Pulmonary artery endothelial cell (primary cell): ENCODE measurements around the gene TESK1. TPM values are rescaled to one million over a fixed set of nuclear protein-coding genes. Genes with fewer than 3 reads are reported as not detected.
"Not testable (repeated sequence)": the region's sequence is repeated elsewhere in the genome, so short reads cannot be mapped to it uniquely, and the experiment has no call there.

ENCODE experiments used
- DNase-seq: peaks from one replicate; pipeline ENCODE4 v3.0.0-alpha.2; 2011; ENCODE audit warnings: low read depth, low spot score
- total RNA-seq: library from RNA; depleted of rRNA; stranded (reverse); fragments of >200 nt; gene quantifications from 2 replicates; pipeline ENCODE4 v1.2.3, GENCODE V29; 2014

The TESK1 gene
- total RNA-seq, 1 donor from 2014 or later = 4.3 TPM

DNA sequence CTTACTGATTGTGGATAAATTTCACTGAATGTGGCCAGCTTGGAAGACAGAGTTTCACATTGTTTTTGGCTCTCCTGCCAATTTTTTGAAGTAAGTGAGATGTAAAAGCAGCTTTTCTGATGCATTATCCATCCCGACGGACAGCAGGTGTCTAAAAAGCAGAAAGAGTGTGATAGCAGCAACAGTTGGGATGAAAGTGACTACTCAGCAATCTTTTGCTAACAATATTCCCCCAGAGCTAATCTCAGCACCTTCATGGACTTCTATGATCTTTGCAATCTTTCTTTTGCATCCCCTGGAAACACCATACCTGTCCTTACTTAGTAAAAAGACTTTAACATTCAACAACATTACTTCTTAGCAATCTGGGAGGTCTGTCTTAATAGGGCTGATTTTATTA, 7.8 kb downstream of the TESK1 start:
- no peak for DNase-seq

- DNase-seq = no peak
Measured at GRCh38 chr9:35615981-35616680, 11.1 kb downstream of the TESK1 start.

GRCh38 chr9:35616681-35617459, 11.8 kb downstream of the TESK1 start:
- no peak for DNase-seq

DNA sequence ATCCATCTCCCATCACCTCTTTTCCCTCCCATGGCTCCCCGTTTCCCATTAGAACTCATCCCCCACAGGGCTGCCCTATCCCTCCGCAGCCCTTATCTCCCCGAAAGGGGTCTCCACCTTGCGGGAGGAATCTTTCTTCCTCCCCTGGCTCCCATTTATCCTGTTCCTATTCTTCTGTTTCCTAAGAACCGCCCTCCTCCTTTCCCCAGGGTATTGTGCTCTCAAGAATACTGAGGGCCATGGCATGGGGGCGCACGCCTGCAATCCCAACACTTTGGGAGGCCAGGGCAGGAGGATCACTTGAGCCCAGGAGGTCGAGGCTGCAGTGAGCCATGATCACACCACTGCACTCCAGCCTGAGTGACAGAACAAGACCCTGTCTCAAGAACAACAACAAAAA, 12.5 kb downstream of the TESK1 start:
- DNase-seq = no peak

- DNase-seq = no peak
Measured at GRCh38 chr9:35618325-35618727, 13.3 kb downstream of the TESK1 start, which contains the start of gene CD72. Gene CD72, minus strand, starts transcription at chr9:35618413. Its CDS starts 110 bp downstream, at chr9:35618303.

DNA sequence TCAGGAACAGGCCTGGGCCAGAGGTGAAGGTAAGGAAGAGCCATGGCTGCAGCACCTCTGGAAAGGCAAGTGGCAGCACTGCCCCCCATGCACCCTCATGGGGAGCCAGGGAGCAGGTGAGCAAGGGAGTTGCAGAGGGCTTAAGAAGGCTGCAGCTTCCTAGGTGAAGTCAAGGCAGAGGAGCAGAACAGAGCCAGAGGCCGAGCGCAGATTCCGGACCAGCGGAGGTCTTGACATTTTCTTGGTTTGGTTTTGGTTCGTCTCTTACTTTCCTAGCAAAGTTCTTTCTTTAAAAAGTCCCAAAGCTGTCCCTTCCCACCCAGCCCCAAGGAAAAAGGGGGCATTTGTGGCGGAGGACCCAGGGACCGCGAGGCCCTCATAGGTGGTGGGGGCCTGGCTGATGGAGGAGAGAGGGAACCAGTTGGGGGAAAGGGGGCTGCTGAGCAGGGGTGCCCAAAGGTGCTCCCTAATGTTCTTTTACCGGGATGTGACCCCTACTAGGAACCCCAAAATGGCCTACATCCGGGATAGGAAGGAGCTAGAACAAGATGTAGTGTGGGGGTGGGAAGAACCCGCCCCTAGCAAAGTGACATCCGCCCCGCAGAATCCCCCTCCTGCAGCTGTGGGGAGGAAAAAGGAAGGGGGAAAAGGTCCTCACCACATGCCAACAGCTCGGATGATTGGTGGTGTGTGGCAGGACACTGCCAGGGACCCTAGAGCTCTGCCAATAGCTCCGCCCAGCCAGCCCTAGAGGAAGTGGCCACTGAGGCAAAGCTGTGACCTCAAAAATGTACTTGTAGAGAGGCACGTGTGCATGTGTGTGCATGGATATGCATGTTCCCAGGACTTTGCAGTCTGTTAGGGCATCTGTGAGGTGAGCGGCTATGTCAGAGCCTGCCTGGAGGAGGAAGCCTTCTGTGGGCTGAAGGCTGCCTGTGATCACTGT, 14.1 kb downstream of the TESK1 start:
- DNase-seq = no peak

GRCh38 chr9:35619800-35620158, 14.7 kb downstream of the TESK1 start:
- DNase-seq = no peak

GRCh38 chr9:35627575-35627974, 22.5 kb downstream of the TESK1 start:
- no peak for DNase-seq

DNA sequence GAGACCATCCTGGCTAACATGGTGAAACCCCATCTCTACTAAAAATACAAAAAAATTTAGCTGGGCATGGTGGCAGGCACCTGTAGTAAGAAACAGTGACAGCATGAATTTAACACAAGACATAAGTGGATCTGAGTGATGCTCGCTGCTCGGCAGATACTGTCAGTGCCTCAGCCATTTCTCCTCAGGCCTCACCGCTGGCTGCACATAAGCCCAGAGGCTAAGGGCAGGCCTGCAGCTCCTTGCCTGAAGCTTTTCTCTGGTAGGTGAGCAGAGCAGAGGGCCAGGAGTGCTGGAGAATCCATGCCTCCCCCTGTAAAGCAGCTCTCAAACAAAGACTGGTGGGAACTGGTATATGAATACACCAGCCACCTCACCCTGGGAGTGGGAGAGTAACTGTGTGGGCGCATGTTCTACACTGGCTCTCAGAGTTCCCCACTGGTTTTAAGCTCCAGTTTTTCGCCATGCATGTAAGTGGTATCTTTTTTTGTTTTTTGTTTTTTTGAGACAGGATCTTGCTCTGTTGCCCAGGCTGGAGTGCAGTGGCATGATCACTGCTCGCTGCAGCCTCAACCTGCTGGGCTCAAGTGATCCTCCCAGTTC, 23.4 kb downstream of the TESK1 start:
- no peak for DNase-seq

DNA sequence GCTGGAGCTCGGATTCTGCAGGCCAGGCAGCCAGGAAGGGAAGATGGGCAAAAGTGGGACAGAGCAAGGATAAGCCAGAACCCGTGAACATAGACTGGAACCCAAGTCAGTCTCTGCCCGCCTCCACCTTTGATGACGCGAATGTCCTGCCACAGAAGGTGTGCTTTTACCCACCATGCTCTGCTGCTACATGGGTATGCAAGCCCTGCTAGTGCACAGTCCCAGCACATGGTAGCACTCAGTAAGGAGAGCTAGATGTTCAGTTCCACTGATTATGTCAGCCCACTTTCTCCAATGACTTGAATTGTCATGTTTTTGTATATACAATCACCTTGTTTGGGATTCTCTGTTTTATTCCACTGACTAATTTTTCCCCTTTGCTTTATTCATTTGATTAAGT, 24.5 kb downstream of the TESK1 start:
- no peak for DNase-seq

DNA sequence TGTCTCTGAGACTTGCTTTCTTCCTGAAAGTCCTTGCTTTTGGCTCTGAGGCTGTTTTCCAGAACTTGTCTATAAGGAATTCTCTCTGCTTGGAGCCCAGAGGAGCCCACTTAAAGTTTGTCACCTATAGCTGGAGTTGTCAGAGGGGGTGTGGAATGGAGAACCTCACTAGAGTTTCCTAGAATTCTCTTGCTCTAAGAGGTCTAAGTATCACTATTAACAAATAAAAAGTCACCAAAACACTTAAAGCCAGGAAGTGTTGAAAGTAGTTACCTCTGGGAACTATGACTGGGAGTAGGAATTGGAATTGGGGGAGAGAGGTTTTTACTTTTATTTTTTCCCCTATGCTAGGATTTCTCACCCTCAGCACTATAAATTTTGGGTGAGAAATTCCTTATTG, 30.7 kb downstream of the TESK1 start:
- DNase-seq = no peak

- DNase-seq = no peak
Measured at GRCh38 chr9:35636135-35636876, 31.2 kb downstream of the TESK1 start.

DNA sequence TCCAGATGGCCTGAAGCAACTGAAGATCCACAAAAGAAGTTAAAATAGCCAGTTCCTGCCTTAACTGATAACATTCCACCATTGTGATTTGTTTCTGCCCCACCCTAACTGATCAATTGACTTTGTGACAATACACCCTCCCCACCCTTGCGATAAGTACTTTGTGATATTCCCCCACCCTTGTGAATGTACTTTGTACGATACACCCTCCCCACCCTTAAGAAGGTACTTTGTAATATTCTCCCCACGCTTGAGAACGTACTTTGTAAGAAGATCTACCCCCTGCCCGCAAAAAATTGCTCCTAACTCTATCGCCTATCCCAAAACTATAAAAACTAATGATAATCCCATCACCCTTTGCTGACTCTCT, 31.8 kb downstream of the TESK1 start:
- not testable (repeated sequence) for DNase-seq

DNA sequence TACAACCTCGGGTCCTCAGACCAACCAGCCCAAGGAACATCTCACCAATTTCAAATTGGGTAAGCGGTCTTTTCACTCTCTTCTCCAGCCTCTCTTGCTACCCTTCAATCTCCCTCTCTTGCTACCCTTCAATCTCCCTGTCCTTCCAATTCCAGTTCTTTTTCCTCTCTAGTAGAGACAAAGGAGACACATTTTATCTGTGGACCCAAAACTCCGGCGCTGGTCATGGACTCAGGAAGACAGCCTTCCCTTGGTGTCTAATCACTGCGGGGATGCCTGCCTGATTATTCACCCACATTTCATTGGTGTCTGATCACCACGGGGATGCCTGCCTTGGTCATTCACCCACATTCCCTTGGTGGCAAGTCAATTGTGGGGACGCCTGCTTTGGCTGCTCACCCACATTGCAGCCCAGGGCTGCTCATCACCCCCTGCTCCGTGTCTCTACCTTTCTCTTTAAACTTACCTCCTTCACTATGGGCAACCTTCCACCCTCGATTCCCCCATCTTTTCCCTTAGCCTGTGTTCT, 32.4 kb downstream of the TESK1 start:
- DNase-seq = not testable (repeated sequence)

GRCh38 chr9:35638751-35639150, 33.7 kb downstream of the TESK1 start:
- not testable (repeated sequence) for DNase-seq

DNA sequence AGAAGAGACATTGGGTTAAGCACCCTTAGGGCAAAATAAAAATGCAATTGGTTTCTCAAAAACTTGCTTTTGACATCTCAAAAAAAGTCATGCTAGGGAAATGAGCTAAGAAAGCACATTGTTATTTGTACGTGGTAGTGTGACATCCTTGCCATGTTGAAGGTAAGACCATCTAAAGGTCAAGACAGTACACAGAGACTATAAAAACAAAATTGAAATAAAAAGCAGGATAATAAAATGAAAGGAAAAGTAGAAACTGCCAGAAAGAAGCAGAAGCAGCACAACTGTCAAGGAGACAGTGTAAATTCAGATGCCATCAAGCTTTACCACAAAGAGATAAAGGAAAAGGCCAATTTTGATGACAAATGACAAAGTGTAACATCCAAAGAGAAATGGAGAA, 34.2 kb downstream of the TESK1 start:
- DNase-seq = not testable (repeated sequence)

- DNase-seq = no peak
Measured at GRCh38 chr9:35639631-35640030, 34.6 kb downstream of the TESK1 start.

- not testable (repeated sequence) for DNase-seq
Measured at GRCh38 chr9:35640431-35640830, 35.4 kb downstream of the TESK1 start.

DNA sequence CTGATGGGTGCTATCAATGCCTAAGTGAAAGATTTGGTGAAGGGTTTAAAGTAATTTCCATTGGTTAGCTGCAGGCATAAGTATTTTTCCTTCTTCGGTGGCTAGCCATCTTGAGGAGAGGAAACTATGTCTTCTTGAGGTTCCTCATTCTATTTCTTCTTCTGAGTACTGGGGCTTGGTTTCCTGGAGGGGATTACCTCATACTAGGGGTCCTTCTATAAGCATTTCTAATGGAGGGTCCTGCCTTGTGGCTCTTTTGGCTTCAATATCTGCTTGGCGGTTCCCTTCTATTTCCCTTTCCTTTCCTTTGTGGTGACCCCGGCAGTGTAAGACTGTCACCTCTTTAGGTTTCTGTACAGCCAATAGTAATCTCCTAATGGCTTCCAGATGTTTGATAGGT, 36.4 kb downstream of the TESK1 start:
- not testable (repeated sequence) for DNase-seq

DNA sequence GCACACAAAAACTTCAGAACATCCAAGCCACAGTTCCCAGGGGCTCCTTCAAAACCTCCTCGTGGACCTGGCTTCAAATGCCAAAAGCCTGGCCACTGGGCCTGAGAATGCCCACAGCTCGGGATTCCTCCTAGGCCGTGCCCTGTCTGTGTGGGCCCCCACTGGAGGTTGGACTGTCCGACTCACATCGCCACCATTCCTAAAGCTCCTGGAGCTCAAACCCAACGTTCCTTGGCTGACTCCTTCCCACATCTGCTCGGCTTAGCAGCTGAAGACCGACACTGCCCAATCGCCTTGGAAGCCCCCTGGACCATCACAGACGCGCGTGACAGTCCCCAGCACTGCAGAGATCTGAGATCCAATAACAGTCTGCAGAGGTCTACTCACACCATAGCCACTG, 38.0 kb downstream of the TESK1 start:
- no peak for DNase-seq
